ENCODE results near the gene TMSB10.
"Not testable (repeated sequence)": the region's sequence is repeated elsewhere in the genome, so short reads cannot be mapped to it uniquely, and the experiment has no call there.

TMSB10 gene

DNA sequence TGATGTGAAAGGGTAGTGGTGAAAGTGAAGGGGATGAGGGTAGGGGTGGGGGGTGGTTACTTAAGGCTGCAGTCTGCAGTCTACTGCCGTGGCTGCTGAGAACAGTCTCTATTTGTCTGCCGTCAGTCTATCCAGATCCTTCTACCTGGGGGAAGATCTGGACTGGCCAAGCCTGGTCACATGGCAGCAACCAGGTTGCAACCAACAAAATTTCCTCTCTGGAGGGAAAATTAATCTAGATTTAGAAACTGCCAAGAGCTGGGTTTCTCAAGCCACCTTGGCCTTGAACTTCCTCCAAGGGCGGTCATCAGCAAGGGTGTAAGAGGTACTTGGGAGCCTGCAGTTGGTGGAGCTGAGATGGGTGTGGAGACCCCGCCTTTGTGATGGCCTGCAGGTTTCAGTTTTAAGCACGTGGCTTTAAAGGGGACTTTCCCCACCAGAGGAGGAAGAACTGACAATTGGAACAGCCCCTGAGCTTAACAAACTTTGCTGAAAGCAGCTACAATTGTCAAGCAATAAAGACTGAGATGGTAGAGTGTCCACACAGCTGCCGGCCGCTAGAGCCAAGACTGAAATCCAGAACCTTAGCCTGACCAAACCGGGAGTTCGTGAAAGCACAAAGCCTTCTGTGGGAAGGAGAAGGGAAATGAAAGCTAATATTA, 34.1 kb downstream of the TMSB10 start:
- DNase-seq (ENCODE audit: low read depth in 2 of 2), result peak; percentile 39 to 61

DNA sequence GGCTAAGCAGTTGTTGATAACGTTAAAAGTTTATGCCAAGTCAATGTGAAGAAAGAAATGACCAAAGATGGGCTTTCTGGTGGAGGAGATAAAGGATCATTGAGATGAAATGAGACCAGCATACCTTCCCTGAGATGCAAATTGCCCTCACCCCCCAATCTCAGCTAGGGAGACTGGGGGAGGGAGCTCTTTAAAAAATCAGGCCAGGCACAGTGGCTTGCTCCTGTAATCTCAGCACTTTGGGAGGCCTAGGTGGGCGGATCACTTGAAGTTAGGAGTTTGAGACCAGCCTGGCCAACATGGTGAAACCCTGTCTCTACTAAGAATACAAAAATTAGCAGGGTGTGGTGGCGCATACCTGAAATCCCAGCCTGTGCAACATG, 34.6 kb downstream of the TMSB10 start:
- DNase-seq (ENCODE audit: low read depth in 2 of 2), result no peak

DNA sequence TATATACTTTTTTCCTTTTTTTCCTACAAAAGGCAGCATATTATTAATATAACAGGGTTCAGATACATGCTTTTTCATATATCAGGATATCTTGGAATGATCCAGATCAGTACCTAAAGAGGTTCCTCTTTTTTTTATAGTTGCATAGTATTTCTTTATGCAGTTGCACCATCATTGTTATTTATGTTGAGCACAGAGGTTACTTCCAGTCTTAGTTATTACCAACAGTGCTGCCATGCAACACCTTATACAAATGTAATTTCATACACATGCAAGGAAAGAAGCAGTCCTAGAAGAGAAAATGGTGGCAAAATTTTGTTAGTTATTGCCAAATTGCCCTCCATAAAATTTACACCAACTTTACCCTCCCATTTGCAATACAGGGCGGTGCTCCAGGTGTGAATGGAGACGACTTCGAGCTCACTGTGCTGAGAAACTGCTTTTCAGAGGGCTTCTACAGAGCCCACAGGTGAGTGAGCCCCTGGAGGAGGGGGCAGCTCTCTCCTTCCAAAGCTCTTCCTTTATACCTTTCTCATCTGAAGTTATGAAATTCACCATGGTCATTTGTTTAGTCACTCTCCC, 35.5 kb downstream of the TMSB10 start:
- DNase-seq (ENCODE audit: low read depth in 2 of 2), result no peak

DNA sequence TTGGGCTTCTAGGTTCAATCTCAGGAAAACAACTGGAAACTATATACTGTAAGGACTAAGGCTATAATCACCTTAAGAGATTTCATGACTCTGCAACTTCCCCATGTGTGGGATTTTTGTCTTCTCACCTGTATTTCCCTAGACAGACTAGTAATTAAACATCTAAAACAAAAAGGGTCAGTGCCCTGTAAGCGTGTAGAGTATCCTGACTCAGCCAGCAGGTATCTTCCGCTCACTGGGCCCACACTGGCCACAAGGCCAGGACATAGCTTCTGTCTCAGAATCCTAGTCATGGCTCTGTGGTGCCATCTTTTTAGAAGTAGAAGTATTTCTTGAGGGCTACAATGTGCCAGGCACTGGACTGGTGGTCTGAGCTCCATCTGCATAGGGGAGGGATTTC, 36.7 kb downstream of the TMSB10 start:
- DNase-seq (ENCODE audit: low read depth in 2 of 2), result no peak

DNA sequence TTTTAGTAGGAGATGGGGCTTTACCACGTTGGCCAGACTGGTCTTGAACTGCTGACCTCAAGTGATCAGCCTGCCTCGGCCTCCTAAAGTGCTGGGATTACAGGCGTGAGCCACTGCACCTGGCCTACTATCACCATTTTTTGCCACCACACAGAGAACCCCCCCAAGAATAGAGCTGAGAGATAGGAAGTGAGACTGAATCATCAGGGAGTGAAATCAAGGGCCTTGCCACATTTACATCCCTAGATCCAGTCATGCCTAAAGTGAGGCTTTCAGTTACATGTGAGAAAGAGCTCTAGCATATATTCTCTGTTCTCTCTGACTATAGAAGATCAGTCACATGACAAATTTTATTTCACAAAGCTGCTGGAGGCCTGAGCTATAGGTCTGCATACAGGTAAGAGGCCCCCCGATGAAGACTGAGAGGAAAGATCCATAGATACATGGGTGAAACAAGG, 37.5 kb downstream of the TMSB10 start:
- DNase-seq (ENCODE audit: low read depth in 2 of 2), result no peak

DNA sequence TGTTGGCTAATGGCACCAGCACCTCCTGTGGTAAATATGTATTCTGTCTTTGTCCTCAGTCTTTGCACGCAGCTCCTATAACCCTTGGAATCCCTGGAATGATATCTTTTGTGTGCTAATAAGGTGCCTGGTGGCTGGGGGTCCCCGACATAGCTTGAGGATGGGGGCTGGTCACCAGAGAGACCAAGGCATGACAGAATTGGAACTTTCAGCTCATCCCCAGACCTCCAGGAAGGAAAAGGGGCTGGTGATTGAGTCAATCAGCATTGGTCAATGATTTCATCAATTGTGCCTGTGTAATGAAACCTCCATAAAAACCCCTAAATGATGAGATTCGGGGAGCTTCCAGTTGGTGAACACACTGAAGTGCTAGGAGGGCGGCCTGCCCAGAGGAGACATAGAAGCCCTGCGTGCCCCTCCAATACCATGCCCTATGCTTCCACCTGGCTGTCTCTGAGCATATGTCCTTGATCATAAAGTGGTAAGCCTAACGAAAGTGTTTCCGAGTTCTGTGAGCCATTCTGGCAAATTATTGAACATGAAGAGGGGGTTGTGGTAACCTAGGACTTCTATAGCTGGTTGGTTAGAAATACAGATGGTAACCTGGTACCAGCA, 38.9 kb downstream of the TMSB10 start:
- no peak for DNase-seq (ENCODE audit: low read depth in 2 of 2)

DNA sequence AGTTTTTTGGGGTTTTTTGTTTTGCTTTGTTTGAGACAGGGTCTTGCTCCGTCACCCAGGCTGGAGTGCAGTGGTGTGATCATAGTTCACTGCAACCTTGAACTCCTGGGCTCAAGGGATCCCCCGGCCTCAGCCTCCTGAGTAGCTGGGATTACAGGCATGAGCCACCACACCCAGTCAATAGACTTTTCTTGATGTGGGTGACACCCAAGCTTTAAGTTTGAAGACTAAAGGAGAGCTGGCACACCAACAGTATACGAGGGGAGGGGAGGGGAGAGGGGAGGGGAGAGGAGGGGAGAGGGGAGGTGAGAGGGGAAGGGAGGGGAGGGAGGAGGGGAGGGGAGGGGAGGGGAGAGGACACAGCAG, 40.4 kb downstream of the TMSB10 start:
- DNase-seq (ENCODE audit: low read depth in 2 of 2), result not testable (repeated sequence)

- DNase-seq (ENCODE audit: low read depth in 2 of 2), result peak; percentile 43 to 72
Observed at GRCh38 chr2:84946204-84947009, 41.0 kb downstream of the TMSB10 start.

DNA sequence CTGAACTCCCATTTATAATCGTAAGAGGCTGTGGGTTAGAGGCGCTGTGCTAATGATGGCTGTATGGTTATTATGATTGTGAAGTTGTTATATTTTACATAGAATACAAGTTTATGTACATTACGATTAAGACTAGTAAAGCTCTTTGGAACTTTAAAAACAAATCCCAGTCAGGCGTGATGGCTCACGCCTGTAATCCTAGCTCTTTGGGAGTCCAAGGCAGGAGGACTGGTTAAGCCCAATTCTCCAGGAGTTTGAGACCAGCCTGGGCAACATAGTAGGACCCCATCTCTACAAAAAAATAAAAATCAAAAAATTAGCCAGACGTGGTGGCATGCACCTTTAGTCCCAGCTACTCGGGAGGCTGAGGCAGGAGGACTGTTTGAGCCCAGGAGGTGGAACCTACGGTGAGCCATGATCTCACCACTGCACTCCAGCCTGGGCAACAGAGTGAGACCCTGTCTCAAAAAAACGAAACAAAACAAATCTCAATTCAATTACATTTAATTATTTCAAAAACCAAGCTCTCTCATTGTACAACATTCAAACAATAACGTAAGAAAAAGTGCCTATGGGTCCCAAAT, 41.6 kb downstream of the TMSB10 start:
- DNase-seq (ENCODE audit: low read depth in 2 of 2), result no peak

DNA sequence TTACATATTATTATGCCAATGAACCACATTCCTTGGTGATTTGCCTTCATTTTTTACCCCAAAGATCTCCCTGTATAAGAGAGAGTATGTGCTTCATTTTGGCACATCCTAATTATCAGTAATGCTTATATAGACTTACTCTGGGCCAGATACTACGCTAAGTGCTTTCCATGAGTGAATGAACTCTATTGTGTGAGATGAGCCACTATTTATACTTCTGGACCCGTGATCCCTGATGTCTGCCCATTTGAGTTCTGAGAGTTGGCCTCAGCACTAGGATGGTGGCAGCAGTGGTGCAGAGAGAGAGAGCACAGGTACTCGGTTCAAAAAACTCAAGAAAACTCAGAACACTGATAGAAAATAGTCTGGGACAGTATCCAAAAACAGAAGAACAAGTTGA, 48.1 kb downstream of the TMSB10 start:
- no peak for DNase-seq (ENCODE audit: low read depth in 2 of 2)

- no peak for DNase-seq (ENCODE audit: low read depth in 2 of 2)
Observed at GRCh38 chr2:84954329-84954728, 48.9 kb downstream of the TMSB10 start.
